ENCODE measurements around the gene SMNDC1.
A peak's percentile ranks its signal among the peaks of the same experiment; 100 is the strongest.
"Not testable (repeated sequence)": the region's sequence is repeated elsewhere in the genome, so short reads cannot be mapped to it uniquely, and the experiment has no call there.

SMNDC1 gene

GRCh38 chr10:110277591-110277990 is 27.1 kb downstream of the SMNDC1 start:
- no peaks in the 10 kb centered on the region for H3K27me3 Mint-ChIP-seq
- no peak for ATAC-seq

GRCh38 chr10:110276603-110277002 is 28.1 kb downstream of the SMNDC1 start:
- no peak overlapping the region for H3K4me3 Mint-ChIP-seq
- no peaks in the 10 kb centered on the region for H3K9me3 Mint-ChIP-seq
- H3K36me3 Mint-ChIP-seq, result no peaks in the 10 kb centered on the region
- ATAC-seq, result no peak
- H3K27ac Mint-ChIP-seq, result no peak overlapping the region
- H3K4me1 Mint-ChIP-seq, result peaks cover 39% of the 10 kb centered on the region
- H3K27me3 Mint-ChIP-seq, result no peaks in the 10 kb centered on the region

More at GRCh38 chr10:110277591-110277990, 27.1 kb downstream of the SMNDC1 start:
- no peak overlapping the region for H3K4me3 Mint-ChIP-seq
- no peaks in the 10 kb centered on the region for H3K9me3 Mint-ChIP-seq
- peaks cover 39% of the 10 kb centered on the region for H3K4me1 Mint-ChIP-seq
- H3K36me3 Mint-ChIP-seq, result no peaks in the 10 kb centered on the region
- H3K27ac Mint-ChIP-seq, result no peak overlapping the region

GRCh38 chr10:110275128-110275729 is 29.5 kb downstream of the SMNDC1 start:
- Mint-ChIP-seq H3K4me1 (peaks cover 39% of the 10 kb centered on the region), H3K27me3 (no peaks in the 10 kb centered on the region)

GRCh38 chr10:110274647-110275046 is 30.1 kb downstream of the SMNDC1 start:
- ATAC-seq, result no peak
- H3K9me3 Mint-ChIP-seq, result no peaks in the 10 kb centered on the region
- H3K36me3 Mint-ChIP-seq, result no peaks in the 10 kb centered on the region
- no peaks in the 10 kb centered on the region for H3K27me3 Mint-ChIP-seq
- H3K4me1 Mint-ChIP-seq, result peaks cover 40% of the 10 kb centered on the region
- no peak overlapping the region for H3K27ac Mint-ChIP-seq
- H3K4me3 Mint-ChIP-seq, result no peak overlapping the region

More at GRCh38 chr10:110275128-110275729, 29.5 kb downstream of the SMNDC1 start:
- H3K27ac Mint-ChIP-seq, result no peak overlapping the region
- no peak for ATAC-seq
- H3K9me3 Mint-ChIP-seq, result no peaks in the 10 kb centered on the region
- no peak overlapping the region for H3K4me3 Mint-ChIP-seq
- H3K36me3 Mint-ChIP-seq, result no peaks in the 10 kb centered on the region

- ATAC-seq, result no peak
Measured at GRCh38 chr10:110274072-110274627, 30.6 kb downstream of the SMNDC1 start.

GRCh38 chr10:110273474-110273873 is 31.2 kb downstream of the SMNDC1 start:
- ATAC-seq, result no peak
- no peaks in the 10 kb centered on the region for H3K36me3 Mint-ChIP-seq
- no peak overlapping the region for H3K27ac Mint-ChIP-seq
- no peaks in the 10 kb centered on the region for H3K9me3 Mint-ChIP-seq
- H3K4me3 Mint-ChIP-seq, result no peak overlapping the region
- peaks cover 41% of the 10 kb centered on the region for H3K4me1 Mint-ChIP-seq
- H3K27me3 Mint-ChIP-seq, result no peaks in the 10 kb centered on the region

More at GRCh38 chr10:110274072-110274627, 30.6 kb downstream of the SMNDC1 start:
- Mint-ChIP-seq H3K36me3 (no peaks in the 10 kb centered on the region), H3K4me3 (no peak overlapping the region), H3K4me1 (peaks cover 41% of the 10 kb centered on the region), H3K27ac (no peak overlapping the region), H3K9me3 (no peaks in the 10 kb centered on the region), H3K27me3 (no peaks in the 10 kb centered on the region)

GRCh38 chr10:110272995-110273394 is 31.7 kb downstream of the SMNDC1 start:
- not testable (repeated sequence) for H3K4me3 Mint-ChIP-seq, H3K27ac Mint-ChIP-seq, H3K27me3 Mint-ChIP-seq, H3K36me3 Mint-ChIP-seq, ATAC-seq, H3K9me3 Mint-ChIP-seq
- H3K4me1 Mint-ChIP-seq, result peaks cover 41% of the 10 kb centered on the region

- Mint-ChIP-seq H3K4me3 (peak overlapping the region; percentile 45), H3K36me3 (no peaks in the 10 kb centered on the region), H3K9me3 (no peaks in the 10 kb centered on the region), H3K27ac (peak overlapping the region; percentile 48), H3K4me1 (peaks cover 37% of the 10 kb centered on the region), H3K27me3 (no peaks in the 10 kb centered on the region)
- no peak for ATAC-seq
Measured at GRCh38 chr10:110269374-110270318, 35.1 kb downstream of the SMNDC1 start.

GRCh38 chr10:110268971-110269370 is 35.7 kb downstream of the SMNDC1 start:
- no peaks in the 10 kb centered on the region for H3K36me3 Mint-ChIP-seq
- H3K4me3 Mint-ChIP-seq, result peak overlapping the region; percentile 45
- H3K27me3 Mint-ChIP-seq, result no peaks in the 10 kb centered on the region
- no peak for ATAC-seq
- peaks cover 30% of the 10 kb centered on the region for H3K4me1 Mint-ChIP-seq
- H3K9me3 Mint-ChIP-seq, result no peaks in the 10 kb centered on the region
- peak overlapping the region; percentile 48 for H3K27ac Mint-ChIP-seq

GRCh38 chr10:110268442-110268841 is 36.3 kb downstream of the SMNDC1 start:
- H3K4me3 Mint-ChIP-seq, result no peak overlapping the region
- H3K4me1 Mint-ChIP-seq, result peaks cover 24% of the 10 kb centered on the region
- no peak overlapping the region for H3K27ac Mint-ChIP-seq
- H3K9me3 Mint-ChIP-seq, result no peaks in the 10 kb centered on the region
- H3K27me3 Mint-ChIP-seq, result no peaks in the 10 kb centered on the region
- H3K36me3 Mint-ChIP-seq, result no peaks in the 10 kb centered on the region
- ATAC-seq, result no peak

- H3K9me3 Mint-ChIP-seq, result no peaks in the 10 kb centered on the region
- no peak overlapping the region for H3K4me3 Mint-ChIP-seq
- peaks cover 17% of the 10 kb centered on the region for H3K4me1 Mint-ChIP-seq
- ATAC-seq, result no peak
- no peaks in the 10 kb centered on the region for H3K27me3 Mint-ChIP-seq
- H3K36me3 Mint-ChIP-seq, result no peaks in the 10 kb centered on the region
- H3K27ac Mint-ChIP-seq, result no peak overlapping the region
Measured at GRCh38 chr10:110267276-110267675, 37.4 kb downstream of the SMNDC1 start.

- Mint-ChIP-seq H3K9me3 (no peaks in the 10 kb centered on the region), H3K27ac (no peak overlapping the region), H3K4me3 (no peak overlapping the region), H3K36me3 (no peaks in the 10 kb centered on the region), H3K4me1 (peaks cover 17% of the 10 kb centered on the region), H3K27me3 (no peaks in the 10 kb centered on the region)
- no peak for ATAC-seq
Measured at GRCh38 chr10:110265573-110266193, 39.0 kb downstream of the SMNDC1 start.

GRCh38 chr10:110263164-110263563 is 41.6 kb downstream of the SMNDC1 start:
- H3K27me3 Mint-ChIP-seq, result no peaks in the 10 kb centered on the region
- H3K9me3 Mint-ChIP-seq, result no peaks in the 10 kb centered on the region
- no peak overlapping the region for H3K27ac Mint-ChIP-seq
- ATAC-seq, result no peak
- peaks cover 2% of the 10 kb centered on the region for H3K4me1 Mint-ChIP-seq
- H3K36me3 Mint-ChIP-seq, result no peaks in the 10 kb centered on the region
- H3K4me3 Mint-ChIP-seq, result no peak overlapping the region

- Mint-ChIP-seq H3K27me3 (no peaks in the 10 kb centered on the region), H3K4me1 (no peaks in the 10 kb centered on the region), H3K36me3 (peaks cover 2% of the 10 kb centered on the region), H3K27ac (no peak overlapping the region), H3K4me3 (no peak overlapping the region), H3K9me3 (peaks cover under 1% of the 10 kb centered on the region)
- ATAC-seq, result peak; percentile 64
Measured at GRCh38 chr10:110260746-110261477, 43.8 kb downstream of the SMNDC1 start.

GRCh38 chr10:110259317-110259716 is 45.4 kb downstream of the SMNDC1 start:
- peaks cover 3% of the 10 kb centered on the region for H3K9me3 Mint-ChIP-seq
- H3K27ac Mint-ChIP-seq, result no peak overlapping the region

More at GRCh38 chr10:110259317-110259716, 45.4 kb downstream of the SMNDC1 start:
- peaks cover 11% of the 10 kb centered on the region for H3K36me3 Mint-ChIP-seq
- peaks cover 3% of the 10 kb centered on the region for H3K4me1 Mint-ChIP-seq
- no peaks in the 10 kb centered on the region for H3K27me3 Mint-ChIP-seq
- ATAC-seq, result no peak
- H3K4me3 Mint-ChIP-seq, result no peak overlapping the region
